Osteocyte (in vitro differentiated cells): ENCODE results near the gene ANO4. TPM values are rescaled to one million over a fixed set of nuclear protein-coding genes. Genes with fewer than 3 reads are reported as not detected.

Source experiments
- DNase-seq: peaks from one replicate; pipeline ENCODE4 v3.0.0; 2021; ENCODE audit warnings: mixed read lengths; ENCODE audit not compliant: unreplicated experiment; ENCODE audit errors: extremely low spot score
- H3K27ac Mint-ChIP-seq: one replicate; pipeline ENCODE4 v1.8.0; 2021; ENCODE audit warnings: mild to moderate bottlenecking, mixed read lengths; ENCODE audit not compliant: unreplicated experiment
- H3K27me3 Mint-ChIP-seq: one replicate; pipeline ENCODE4 v1.8.0; 2021; ENCODE audit warnings: mixed read lengths; ENCODE audit not compliant: unreplicated experiment
- H3K36me3 Mint-ChIP-seq: one replicate; pipeline ENCODE4 v1.8.0; 2021; ENCODE audit warnings: mixed read lengths; ENCODE audit not compliant: unreplicated experiment
- H3K4me1 Mint-ChIP-seq: one replicate; pipeline ENCODE4 v1.8.0; 2021; ENCODE audit warnings: mixed read lengths; ENCODE audit not compliant: unreplicated experiment
- H3K4me3 Mint-ChIP-seq: one replicate; pipeline ENCODE4 v1.8.0; 2021; ENCODE audit warnings: mild to moderate bottlenecking, moderate library complexity, mixed read lengths; ENCODE audit not compliant: unreplicated experiment
- H3K9me3 Mint-ChIP-seq: one replicate; pipeline ENCODE4 v1.8.0; 2021; ENCODE audit warnings: mixed read lengths; ENCODE audit not compliant: unreplicated experiment
- CTCF ChIP-seq: fragments of 200-600 bp; sonication (generic); IDR thresholded peaks from 2 replicates; pipeline ENCODE4 v1.5.0; 2021; ENCODE audit warnings: antibody characterized with exemption, mild to moderate bottlenecking, moderate library complexity
- total RNA-seq: library from RNA; stranded (reverse); gene quantifications from 2 replicates; pipeline ENCODE4 v1.2.1, GENCODE V29; 2021

Gene ANO4
- total RNA-seq, 1 donor from 2014 or later: 0.48 TPM

- Mint-ChIP-seq H3K9me3 (peaks cover 6% of the 10 kb centered on the region), H3K4me1 (no peaks in the 10 kb centered on the region), H3K4me3 (no peak overlapping the region), H3K27me3 (no peaks in the 10 kb centered on the region), H3K27ac (no peak overlapping the region), H3K36me3 (no peaks in the 10 kb centered on the region)
- no peak for TF ChIP-seq CTCF
- DNase-seq: no peak
These were observed 313.6 kb downstream of the ANO4 start for GRCh38 chr12:101108130-101108529.

GRCh38 chr12:101110866-101111265 is 316.3 kb downstream of the ANO4 start:
- Mint-ChIP-seq H3K9me3 (peaks cover 3% of the 10 kb centered on the region), H3K4me3 (no peak overlapping the region), H3K36me3 (no peaks in the 10 kb centered on the region), H3K27ac (no peak overlapping the region), H3K4me1 (no peaks in the 10 kb centered on the region), H3K27me3 (no peaks in the 10 kb centered on the region)
- DNase-seq: no peak
- TF ChIP-seq CTCF: no peak

GRCh38 chr12:101111441-101111840 is 316.9 kb downstream of the ANO4 start:
- no peaks in the 10 kb centered on the region for H3K27me3 Mint-ChIP-seq
- DNase-seq: no peak
- no peak for TF ChIP-seq CTCF

GRCh38 chr12:101115326-101115725 is 320.8 kb downstream of the ANO4 start:
- TF ChIP-seq CTCF: no peak
- Mint-ChIP-seq H3K27me3 (no peaks in the 10 kb centered on the region), H3K4me1 (no peaks in the 10 kb centered on the region), H3K27ac (no peak overlapping the region), H3K36me3 (no peaks in the 10 kb centered on the region), H3K4me3 (no peak overlapping the region), H3K9me3 (peaks cover 6% of the 10 kb centered on the region)
- no peak for DNase-seq

More at GRCh38 chr12:101111441-101111840, 316.9 kb downstream of the ANO4 start:
- Mint-ChIP-seq H3K9me3 (peaks cover 3% of the 10 kb centered on the region), H3K4me3 (no peak overlapping the region), H3K4me1 (no peaks in the 10 kb centered on the region), H3K27ac (no peak overlapping the region), H3K36me3 (no peaks in the 10 kb centered on the region)

GRCh38 chr12:101116911-101117310 is 322.3 kb downstream of the ANO4 start:
- no peaks in the 10 kb centered on the region for H3K27me3 Mint-ChIP-seq
- DNase-seq: no peak
- no peak overlapping the region for H3K27ac Mint-ChIP-seq
- peaks cover 14% of the 10 kb centered on the region for H3K9me3 Mint-ChIP-seq
- H3K4me1 Mint-ChIP-seq: no peaks in the 10 kb centered on the region
- TF ChIP-seq CTCF: no peak
- no peak overlapping the region for H3K4me3 Mint-ChIP-seq
- H3K36me3 Mint-ChIP-seq: no peaks in the 10 kb centered on the region
